ENCODE results near the gene CCNI. TPM values are rescaled to one million over a fixed set of nuclear protein-coding genes. Genes with fewer than 3 reads are reported as not detected.
"Not testable (repeated sequence)": the region's sequence is repeated elsewhere in the genome, so short reads cannot be mapped to it uniquely, and the experiment has no call there.

Gene CCNI
- polyA plus RNA-seq, 1 donor from 2014 or later, result 341 TPM

- Mint-ChIP-seq H3K27ac (no peak overlapping the region), H3K9me3 (no peaks in the 10 kb centered on the region), H3K27me3 (no peaks in the 10 kb centered on the region), H3K4me1 (peaks cover 7 to 10% (median 10%) of the 10 kb centered on the region in 3 donors), H3K36me3 (peaks cover 3% of the 10 kb centered on the region), H3K4me3 (no peak overlapping the region)
Measured at GRCh38 chr4:77037736-77038135, 38.1 kb downstream of the CCNI start.

- H3K4me1 Mint-ChIP-seq, result peaks cover 7 to 10% (median 10%) of the 10 kb centered on the region in 3 donors
- H3K9me3 Mint-ChIP-seq, H3K27me3 Mint-ChIP-seq, H3K4me3 Mint-ChIP-seq, H3K27ac Mint-ChIP-seq, H3K36me3 Mint-ChIP-seq: not testable (repeated sequence)
Measured at GRCh38 chr4:77037168-77037567, 38.6 kb downstream of the CCNI start.

- Mint-ChIP-seq H3K27me3 (no peaks in the 10 kb centered on the region), H3K9me3 (no peaks in the 10 kb centered on the region), H3K4me3 (no peak overlapping the region), H3K36me3 (peaks cover 6% of the 10 kb centered on the region), H3K4me1 (peaks cover 2 to 5% (median 5%) of the 10 kb centered on the region in 3 donors), H3K27ac (no peak overlapping the region)
Measured at GRCh38 chr4:77036206-77036605, 39.6 kb downstream of the CCNI start.

- Mint-ChIP-seq H3K27ac (no peak overlapping the region), H3K9me3 (no peaks in the 10 kb centered on the region), H3K4me3 (no peak overlapping the region), H3K4me1 (no peaks in the 10 kb centered on the region), H3K27me3 (no peaks in the 10 kb centered on the region), H3K36me3 (peaks cover 7% of the 10 kb centered on the region)
Measured at GRCh38 chr4:77035153-77035552, 40.6 kb downstream of the CCNI start.

- Mint-ChIP-seq H3K4me1 (no peaks in the 10 kb centered on the region), H3K27ac (no peak overlapping the region), H3K36me3 (peaks cover 9% of the 10 kb centered on the region), H3K27me3 (no peaks in the 10 kb centered on the region), H3K9me3 (no peaks in the 10 kb centered on the region), H3K4me3 (no peak overlapping the region)
Measured at GRCh38 chr4:77031544-77031943, 44.2 kb downstream of the CCNI start.

- H3K36me3 Mint-ChIP-seq, result peaks cover 11% of the 10 kb centered on the region
- H3K27me3 Mint-ChIP-seq, H3K4me1 Mint-ChIP-seq, H3K27ac Mint-ChIP-seq, H3K9me3 Mint-ChIP-seq, H3K4me3 Mint-ChIP-seq: not testable (repeated sequence)
Measured at GRCh38 chr4:77029757-77030156, 46.0 kb downstream of the CCNI start.

- no peaks in the 10 kb centered on the region for H3K4me1 Mint-ChIP-seq
- no peak overlapping the region for H3K4me3 Mint-ChIP-seq
- no peak overlapping the region for H3K27ac Mint-ChIP-seq
- no peaks in the 10 kb centered on the region for H3K9me3 Mint-ChIP-seq
- H3K27me3 Mint-ChIP-seq, result no peaks in the 10 kb centered on the region
- peaks cover 15% of the 10 kb centered on the region for H3K36me3 Mint-ChIP-seq
Measured at GRCh38 chr4:77028246-77028645, 47.5 kb downstream of the CCNI start.

GRCh38 chr4:77026322-77026704 lies 49.5 kb downstream of the CCNI start:
- no peaks in the 10 kb centered on the region for H3K4me1 Mint-ChIP-seq
- H3K4me3 Mint-ChIP-seq, result no peak overlapping the region
- H3K27ac Mint-ChIP-seq, result no peak overlapping the region
- peaks cover 12% of the 10 kb centered on the region for H3K36me3 Mint-ChIP-seq
- H3K27me3 Mint-ChIP-seq, result no peaks in the 10 kb centered on the region
- no peaks in the 10 kb centered on the region for H3K9me3 Mint-ChIP-seq

- peak overlapping the region in 1 of 3 donors; percentile 81 for H3K27ac Mint-ChIP-seq
- H3K4me1 Mint-ChIP-seq, result no peaks in the 10 kb centered on the region
Measured at GRCh38 chr4:77025643-77026321, 50.0 kb downstream of the CCNI start.

GRCh38 chr4:77023920-77024319 lies 51.9 kb downstream of the CCNI start:
- H3K4me1 Mint-ChIP-seq, result no peaks in the 10 kb centered on the region
- no peaks in the 10 kb centered on the region for H3K9me3 Mint-ChIP-seq
- H3K4me3 Mint-ChIP-seq, result no peak overlapping the region
- H3K27ac Mint-ChIP-seq, result no peak overlapping the region
- no peaks in the 10 kb centered on the region for H3K27me3 Mint-ChIP-seq
- H3K36me3 Mint-ChIP-seq, result peaks cover 22% of the 10 kb centered on the region

More at GRCh38 chr4:77025643-77026321, 50.0 kb downstream of the CCNI start:
- peaks cover 14% of the 10 kb centered on the region for H3K36me3 Mint-ChIP-seq
- H3K9me3 Mint-ChIP-seq, result no peaks in the 10 kb centered on the region
- no peak overlapping the region for H3K4me3 Mint-ChIP-seq
- H3K27me3 Mint-ChIP-seq, result no peaks in the 10 kb centered on the region

- Mint-ChIP-seq H3K36me3 (peaks cover 20% of the 10 kb centered on the region), H3K9me3 (no peaks in the 10 kb centered on the region), H3K27ac (no peak overlapping the region), H3K4me1 (no peaks in the 10 kb centered on the region), H3K27me3 (no peaks in the 10 kb centered on the region), H3K4me3 (no peak overlapping the region)
Measured at GRCh38 chr4:77022560-77023179, 53.1 kb downstream of the CCNI start.

GRCh38 chr4:77021614-77022089 lies 54.1 kb downstream of the CCNI start:
- H3K4me3 Mint-ChIP-seq, result no peak overlapping the region
- H3K27me3 Mint-ChIP-seq, result no peaks in the 10 kb centered on the region
- H3K36me3 Mint-ChIP-seq, result peaks cover 18% of the 10 kb centered on the region
- no peaks in the 10 kb centered on the region for H3K9me3 Mint-ChIP-seq
- no peaks in the 10 kb centered on the region for H3K4me1 Mint-ChIP-seq
- no peak overlapping the region for H3K27ac Mint-ChIP-seq

- H3K27ac Mint-ChIP-seq, result no peak overlapping the region
- H3K4me3 Mint-ChIP-seq, result no peak overlapping the region
- H3K36me3 Mint-ChIP-seq, result peaks cover 21% of the 10 kb centered on the region
- no peaks in the 10 kb centered on the region for H3K27me3 Mint-ChIP-seq
- H3K9me3 Mint-ChIP-seq, result no peaks in the 10 kb centered on the region
- H3K4me1 Mint-ChIP-seq, result no peaks in the 10 kb centered on the region
Measured at GRCh38 chr4:77020017-77020416, 55.8 kb downstream of the CCNI start.

GRCh38 chr4:77015390-77015789 lies 60.4 kb downstream of the CCNI start:
- H3K36me3 Mint-ChIP-seq, result peaks cover 12% of the 10 kb centered on the region
- H3K4me1 Mint-ChIP-seq, result peaks cover 3 to 6% (median 6%) of the 10 kb centered on the region in 3 donors
- H3K27me3 Mint-ChIP-seq, result no peaks in the 10 kb centered on the region
- H3K4me3 Mint-ChIP-seq, result no peak overlapping the region
- no peak overlapping the region for H3K27ac Mint-ChIP-seq
- no peaks in the 10 kb centered on the region for H3K9me3 Mint-ChIP-seq

GRCh38 chr4:77014256-77014655 lies 61.5 kb downstream of the CCNI start:
- peaks cover 8% of the 10 kb centered on the region for H3K36me3 Mint-ChIP-seq
- no peak overlapping the region for H3K4me3 Mint-ChIP-seq
- no peaks in the 10 kb centered on the region for H3K9me3 Mint-ChIP-seq
- no peak overlapping the region for H3K27ac Mint-ChIP-seq
- peaks cover 3 to 6% (median 6%) of the 10 kb centered on the region in 3 donors for H3K4me1 Mint-ChIP-seq
- no peaks in the 10 kb centered on the region for H3K27me3 Mint-ChIP-seq

GRCh38 chr4:77012726-77013125 lies 63.1 kb downstream of the CCNI start:
- H3K27me3 Mint-ChIP-seq, result no peaks in the 10 kb centered on the region
- H3K4me1 Mint-ChIP-seq, result peaks cover 3 to 11% (median 11%) of the 10 kb centered on the region in 3 donors
- no peak overlapping the region for H3K27ac Mint-ChIP-seq
- peaks cover 12% of the 10 kb centered on the region for H3K36me3 Mint-ChIP-seq
- H3K4me3 Mint-ChIP-seq, result no peak overlapping the region
- no peaks in the 10 kb centered on the region for H3K9me3 Mint-ChIP-seq

All from IgD-negative memory B cell (primary cell).